ENCODE measurements around the gene ZBTB7C. TPM values are rescaled to one million over a fixed set of nuclear protein-coding genes. Genes with fewer than 3 reads are reported as not detected.
A peak's percentile ranks its signal among the peaks of the same experiment; 100 is the strongest.

ZBTB7C gene
- total RNA-seq, 1 donor from 2014 or later = not detected

DNA sequence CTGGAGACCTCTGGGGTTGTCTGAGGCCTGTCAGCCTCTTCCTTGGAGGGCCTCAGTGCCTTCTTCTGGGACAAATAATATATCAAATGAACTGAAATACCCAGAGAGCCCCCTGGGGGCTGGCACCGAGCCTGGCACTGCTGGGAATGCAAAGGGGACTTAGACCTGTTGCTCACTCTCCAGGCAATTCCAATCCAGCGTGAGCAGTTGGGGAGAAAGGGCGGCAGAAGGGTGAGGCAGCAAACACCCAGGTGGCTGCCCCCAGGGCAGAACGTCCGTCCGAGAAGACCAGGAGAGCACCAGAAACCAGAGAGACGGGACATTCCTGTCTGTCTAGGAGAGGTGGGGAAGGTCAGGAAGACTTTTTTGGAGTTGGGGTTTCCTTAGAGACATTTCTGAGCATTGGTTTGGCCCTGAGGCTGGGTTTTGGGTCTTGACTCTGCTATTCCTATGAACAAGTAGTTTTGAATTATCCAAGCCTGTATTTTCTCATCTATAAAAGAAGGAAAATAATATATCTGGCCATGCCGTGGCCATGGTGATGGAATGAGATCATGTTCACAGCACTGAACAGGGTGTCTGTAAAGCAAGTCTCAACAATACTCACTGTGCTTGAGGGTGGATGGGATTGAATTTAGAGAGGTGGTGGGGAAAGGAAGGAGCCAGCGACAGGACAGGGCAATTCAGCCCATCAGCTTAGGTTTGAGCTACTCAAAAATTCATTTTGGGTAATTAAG is 44.3 kb upstream of the ZBTB7C start:
- ATAC-seq (ENCODE audit: low read depth) (no peak), DNase-seq (no peak)
- H3K27me3 Mint-ChIP-seq = peaks cover 28% of the 10 kb centered on the region
- H3K4me1 Mint-ChIP-seq = no peaks in the 10 kb centered on the region
- ChIA-PET POLR2A (no interaction called here), CTCF (no interaction called here)
- no peaks in the 10 kb centered on the region for H3K9me3 Mint-ChIP-seq
- H3K4me3 Mint-ChIP-seq = no peak overlapping the region
- TF ChIP-seq, protein P1, sequence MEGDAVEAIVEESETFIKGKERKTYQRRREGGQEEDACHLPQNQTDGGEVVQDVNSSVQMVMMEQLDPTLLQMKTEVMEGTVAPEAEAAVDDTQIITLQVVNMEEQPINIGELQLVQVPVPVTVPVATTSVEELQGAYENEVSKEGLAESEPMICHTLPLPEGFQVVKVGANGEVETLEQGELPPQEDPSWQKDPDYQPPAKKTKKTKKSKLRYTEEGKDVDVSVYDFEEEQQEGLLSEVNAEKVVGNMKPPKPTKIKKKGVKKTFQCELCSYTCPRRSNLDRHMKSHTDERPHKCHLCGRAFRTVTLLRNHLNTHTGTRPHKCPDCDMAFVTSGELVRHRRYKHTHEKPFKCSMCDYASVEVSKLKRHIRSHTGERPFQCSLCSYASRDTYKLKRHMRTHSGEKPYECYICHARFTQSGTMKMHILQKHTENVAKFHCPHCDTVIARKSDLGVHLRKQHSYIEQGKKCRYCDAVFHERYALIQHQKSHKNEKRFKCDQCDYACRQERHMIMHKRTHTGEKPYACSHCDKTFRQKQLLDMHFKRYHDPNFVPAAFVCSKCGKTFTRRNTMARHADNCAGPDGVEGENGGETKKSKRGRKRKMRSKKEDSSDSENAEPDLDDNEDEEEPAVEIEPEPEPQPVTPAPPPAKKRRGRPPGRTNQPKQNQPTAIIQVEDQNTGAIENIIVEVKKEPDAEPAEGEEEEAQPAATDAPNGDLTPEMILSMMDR (IDR thresholded peaks at IDR 0.05) = no peak
- H3K36me3 Mint-ChIP-seq (ENCODE audit: low read depth) = no peaks in the 10 kb centered on the region
- no peak overlapping the region for H3K27ac Mint-ChIP-seq
- intact Hi-C loops (cut with micrococcal nuclease) = no loop called here

DNA sequence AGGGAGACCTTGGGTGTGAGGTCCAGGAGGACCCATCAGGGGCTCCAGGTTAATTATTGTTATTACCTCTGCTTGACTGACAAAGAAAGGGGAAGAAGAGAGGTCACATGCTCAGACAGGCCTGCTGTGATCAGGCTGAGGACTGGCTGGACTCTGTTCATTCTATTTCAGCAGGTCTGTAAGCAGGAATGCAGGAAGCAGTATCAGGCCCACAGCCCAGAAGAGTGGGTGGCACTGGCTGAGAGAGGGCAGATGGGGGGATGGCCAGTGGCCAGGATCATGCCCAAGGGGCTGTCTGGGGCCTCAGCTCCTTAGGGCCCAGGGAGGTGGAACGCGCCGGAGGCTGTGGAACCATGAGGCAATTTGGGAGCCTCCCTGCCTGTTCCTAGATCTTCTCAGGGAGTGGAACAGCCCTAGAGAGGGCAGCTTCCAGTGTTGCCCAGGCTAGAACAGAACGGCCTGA is 43.7 kb upstream of the ZBTB7C start:
- Mint-ChIP-seq H3K27ac (no peak overlapping the region), H3K9me3 (no peaks in the 10 kb centered on the region), H3K4me3 (no peak overlapping the region), H3K36me3 (ENCODE audit: low read depth) (no peaks in the 10 kb centered on the region), H3K27me3 (peaks cover 32% of the 10 kb centered on the region), H3K4me1 (no peaks in the 10 kb centered on the region)
- ATAC-seq (ENCODE audit: low read depth) = no peak
- intact Hi-C loops (cut with micrococcal nuclease) = no loop called here
- DNase-seq = no peak
- POLR2A ChIA-PET = no interaction called here
- CTCF ChIA-PET = no interaction called here
- TF ChIP-seq, protein P1 (IDR thresholded peaks at IDR 0.05) = no peak

DNA sequence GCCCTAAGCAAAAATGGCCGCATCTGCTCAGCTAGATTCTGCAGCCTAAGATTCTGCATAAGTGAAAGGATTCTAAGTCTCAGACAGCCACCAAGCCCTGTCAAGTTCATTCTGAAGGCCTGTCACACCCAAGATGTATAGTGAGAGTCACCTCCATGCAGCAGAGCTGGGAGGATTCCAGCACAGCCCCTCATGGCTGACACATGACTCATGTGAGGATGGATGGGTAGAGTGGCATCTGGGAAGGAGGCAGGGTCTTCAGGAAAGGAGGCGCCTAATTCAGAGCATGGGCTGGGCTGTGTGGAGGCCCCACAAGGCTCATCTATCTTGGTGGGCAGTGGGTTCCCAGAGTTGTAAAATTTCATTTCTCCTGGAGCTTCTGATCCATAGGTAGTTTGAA is 41.5 kb upstream of the ZBTB7C start:
- DNase-seq = no peak
- H3K27me3 Mint-ChIP-seq = peaks cover 17% of the 10 kb centered on the region
- ATAC-seq (ENCODE audit: low read depth) = no peak
- no peak overlapping the region for H3K27ac Mint-ChIP-seq
- ChIA-PET POLR2A (no interaction called here), CTCF (no interaction called here)
- intact Hi-C loops (cut with micrococcal nuclease) = no loop called here
- H3K4me1 Mint-ChIP-seq = peaks cover 2% of the 10 kb centered on the region
- no peaks in the 10 kb centered on the region for H3K36me3 Mint-ChIP-seq (ENCODE audit: low read depth)
- TF ChIP-seq, protein P1 (IDR thresholded peaks at IDR 0.05) = no peak
- no peak overlapping the region for H3K4me3 Mint-ChIP-seq
- no peaks in the 10 kb centered on the region for H3K9me3 Mint-ChIP-seq

DNA sequence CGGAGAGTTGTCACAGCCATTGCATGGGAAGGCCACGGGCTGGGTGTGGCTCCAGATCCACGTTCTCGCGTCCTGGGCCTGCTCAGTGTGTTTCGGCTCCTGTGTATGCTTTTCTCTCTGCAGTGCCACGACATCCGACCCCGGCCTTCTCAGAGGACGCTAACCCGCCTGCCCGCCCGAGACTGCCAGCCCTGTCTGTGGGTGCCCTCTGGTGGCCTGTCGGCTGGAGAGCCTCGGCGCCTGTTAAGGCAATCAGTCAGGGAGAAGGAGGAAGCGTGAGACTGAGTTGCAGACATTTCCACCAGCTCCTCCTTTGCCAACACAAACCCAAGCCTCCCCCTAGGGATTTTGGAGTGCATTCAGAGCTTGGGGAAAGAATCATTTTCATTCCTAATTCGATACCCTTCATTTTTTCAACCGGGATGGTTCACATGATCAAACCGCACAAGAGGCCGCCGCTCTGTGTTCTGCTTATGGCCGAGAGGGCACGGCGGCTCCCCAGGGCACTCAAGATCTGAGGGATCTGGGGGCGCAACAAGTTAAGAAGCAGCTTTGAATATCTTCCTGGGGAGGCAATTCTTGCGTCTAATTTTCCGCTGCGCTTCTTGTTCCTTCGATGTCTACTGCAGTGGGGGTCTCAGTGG is 37.5 kb upstream of the ZBTB7C start:
- Mint-ChIP-seq H3K9me3 (no peaks in the 10 kb centered on the region), H3K36me3 (ENCODE audit: low read depth) (no peaks in the 10 kb centered on the region), H3K27me3 (peaks cover 14% of the 10 kb centered on the region), H3K27ac (no peak overlapping the region), H3K4me3 (no peak overlapping the region), H3K4me1 (peaks cover 2% of the 10 kb centered on the region)
- TF ChIP-seq, protein P1 (IDR thresholded peaks at IDR 0.05) = no peak
- ChIA-PET CTCF (interaction anchor here (1.0 to 2.8 kb wide), 2 partner anchors 10 to 11 kb away, joined by 4 to 19 read pairs; no protein-coding TSS in a partner anchor), POLR2A (no interaction called here)
- ATAC-seq (ENCODE audit: low read depth) = peak; percentile 69
- intact Hi-C loops (cut with micrococcal nuclease) = loop anchor here (1.0 to 5.0 kb wide), 3 partner anchors 415 to 1981 kb away; no protein-coding TSS in a partner anchor
- DNase-seq = peak; percentile 31

DNA sequence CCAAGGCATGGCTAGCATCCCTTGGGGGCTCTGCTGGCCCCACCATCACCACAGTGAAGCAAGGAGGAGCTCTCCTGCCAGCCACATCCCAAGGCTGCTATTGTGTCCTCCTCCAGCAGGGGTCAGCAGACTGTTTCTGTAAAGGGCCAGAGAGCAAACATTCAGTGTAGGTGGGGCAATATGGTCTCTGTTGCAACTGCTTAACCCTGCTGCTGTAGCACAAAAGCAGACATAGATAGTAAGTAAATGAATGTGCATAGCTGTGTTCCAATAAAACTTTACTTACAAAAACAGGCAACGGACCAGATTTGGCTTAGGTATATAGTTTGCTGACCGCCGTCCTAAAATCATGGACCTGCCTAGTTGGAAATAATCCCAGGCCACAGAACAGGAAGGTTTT is 36.4 kb upstream of the ZBTB7C start:
- CTCF ChIA-PET = interaction anchor here (0.6 to 2.8 kb wide), 12 partner anchors 9 to 1003 kb away, joined by 3 to 19 read pairs (median 4); no protein-coding TSS in a partner anchor
- no peak overlapping the region for H3K27ac Mint-ChIP-seq
- H3K36me3 Mint-ChIP-seq (ENCODE audit: low read depth) = no peaks in the 10 kb centered on the region
- H3K9me3 Mint-ChIP-seq = no peaks in the 10 kb centered on the region
- intact Hi-C loops (cut with micrococcal nuclease) = loop anchor here (1.0 to 5.0 kb wide), 2 partner anchors 1413 to 1982 kb away; no protein-coding TSS in a partner anchor
- peak; percentile 82 for ATAC-seq (ENCODE audit: low read depth)
- TF ChIP-seq, protein P1 (IDR thresholded peaks at IDR 0.05) = no peak
- DNase-seq = peak; percentile 41
- H3K4me3 Mint-ChIP-seq = no peak overlapping the region
- peaks cover 14% of the 10 kb centered on the region for H3K27me3 Mint-ChIP-seq
- POLR2A ChIA-PET = interaction anchor here (0.6 kb wide), 1 partner anchor 514 kb away, joined by 3 read pairs; no protein-coding TSS in a partner anchor
- H3K4me1 Mint-ChIP-seq = peaks cover 2% of the 10 kb centered on the region

Data from activated B cell treated with CpG ODN at 0.5 μM for 24 hours (primary cell).